A549 (cell line): ENCODE results near the gene BSND. TPM values are rescaled to one million over a fixed set of nuclear protein-coding genes. Genes with fewer than 3 reads are reported as not detected.
"Not testable (repeated sequence)": the region's sequence is repeated elsewhere in the genome, so short reads cannot be mapped to it uniquely, and the experiment has no call there.

Experiments used
- ATAC-seq, 2 experiments: fragments of 200-7000 bp in 1 of 2; fragments of >200 bp in 1 of 2; cut with Nextera tagmentation in 1 of 2; cut with Tn5 transposase in 1 of 2; 3 replicates each; pipeline versions ENCODE4 v1.8.0 to v1.9.1; 2018 to 2020; ENCODE audit warnings: mild to moderate bottlenecking in 1 of 2, moderate library complexity in 1 of 2
- CTCF ChIA-PET: fragments of 300-600 bp; sonication (Branson Sonifier 250); formaldehyde crosslinking; extraction: SDS; loops from one replicate; lab custom pipeline; 2021; ENCODE audit warnings: antibody characterized with exemption, inconsistent platforms; lab: Yijun Ruan, JAX
- POLR2A ChIA-PET: fragments of 350-600 bp; formaldehyde crosslinking; extraction: SDS; loops from one replicate; lab custom pipeline; 2021; ENCODE audit warnings: antibody characterized with exemption, inconsistent platforms; lab: Yijun Ruan, JAX
- DNase-seq, 2 experiments: peaks; one replicate each; pipeline versions ENCODE4 v3.0.0 to v3.0.0-alpha.2; 2011 to 2016; ENCODE audit warnings: low read depth in 1 of 2, low spot score in 1 of 2
- FAIRE-seq: peaks from 2 replicates; lab custom pipeline; 2011; peaks lifted over from hg19 to GRCh38; lab: Jason Lieb, UNC
- H3K27ac ChIP-seq, 2 experiments: fragments of >200 bp; sonication (Bioruptor Twin); formaldehyde crosslinking; 3 replicates each; pipeline ENCODE4 v1.5.1; 2016 to 2017
- H3K4me1 ChIP-seq: fragments of >200 bp; sonication (Bioruptor Twin); formaldehyde crosslinking; 3 replicates; pipeline ENCODE4 v1.6.1; 2016
- H3K4me2 ChIP-seq: fragments of >200 bp; sonication (Bioruptor Twin); formaldehyde crosslinking; 3 replicates; pipeline ENCODE4 v1.6.1; 2016
- H3K4me3 ChIP-seq: fragments of >200 bp; sonication (Bioruptor Twin); formaldehyde crosslinking; 3 replicates; pipeline ENCODE4 v1.5.1; 2016
- H3K9me3 ChIP-seq: fragments of >200 bp; sonication (Bioruptor Twin); formaldehyde crosslinking; 3 replicates; pipeline ENCODE4 v1.6.1; 2016
- EP300 ChIP-seq, 2 experiments: fragments of >200 bp; sonication (Bioruptor Twin); formaldehyde crosslinking; IDR thresholded peaks; 2 replicates in 1 of 2; 3 replicates in 1 of 2; pipeline ENCODE4 v1.6.1; 2016 to 2017
- GATA3 ChIP-seq: IDR thresholded peaks from 2 replicates; pipeline ENCODE4 v1.6.1; 2012; ENCODE audit warnings: borderline replicate concordance
- HOXB13 ChIP-seq: fragments of 250-450 bp; sonication (Bioruptor Pico); IDR thresholded peaks from 2 replicates; pipeline ENCODE4 v1.5.0; 2020; ENCODE audit warnings: low read depth, mild to moderate bottlenecking, moderate library complexity
- NR3C1 ChIP-seq: fragments of >200 bp; sonication (Bioruptor Twin); formaldehyde crosslinking; IDR thresholded peaks from 3 replicates; pipeline ENCODE4 v1.6.1; 2017
- PHF8 ChIP-seq: fragments of 200-600 bp; sonication (generic); IDR thresholded peaks from 2 replicates; pipeline ENCODE4 v1.6.1; 2016; ENCODE audit warnings: low read depth, mild to moderate bottlenecking, antibody characterized with exemption, moderate library complexity, borderline replicate concordance
- RAD21 ChIP-seq, 2 experiments: fragments of >200 bp in 1 of 2; sonication (Bioruptor Twin) in 1 of 2; formaldehyde crosslinking in 1 of 2; IDR thresholded peaks in 1 of 2; conservative IDR thresholded peaks in 1 of 2; 2 replicates in 1 of 2; 3 replicates in 1 of 2; pipeline ENCODE4 v1.6.1; 2012 to 2018; ENCODE audit warnings: inconsistent platforms in 1 of 2
- RCOR1 ChIP-seq: fragments of 150-350 bp; IDR thresholded peaks from 2 replicates; pipeline ENCODE4 v1.6.1; 2014; ENCODE audit warnings: antibody characterized with exemption, low read length, low read depth
- SMC3 ChIP-seq: fragments of >200 bp; sonication (Bioruptor Twin); formaldehyde crosslinking; IDR thresholded peaks from 3 replicates; pipeline ENCODE4 v1.6.1; 2018; ENCODE audit warnings: inconsistent platforms
- ZFP36 ChIP-seq: fragments of 450-650 bp; IDR thresholded peaks from 2 replicates; pipeline ENCODE4 v1.6.1; 2014; ENCODE audit warnings: borderline replicate concordance; ENCODE audit not compliant: partially characterized antibody
- ZNF302 ChIP-seq: fragments of 250-450 bp; sonication (Bioruptor Pico); IDR thresholded peaks from 2 replicates; pipeline ENCODE4 v1.9.0; 2021; ENCODE audit warnings: inconsistent platforms, mild to moderate bottlenecking, moderate library complexity
- WGBS: methylation state at CpG from one replicate; pipeline ENCODE4 v1.1.6; 2017; ENCODE audit errors: missing lambda C conversion rate; 5-methylcytosine and 5-hydroxymethylcytosine counted together
- polyA plus RNA-seq, 4 experiments: library from polyadenylated mRNA; depleted of rRNA in 3 of 4; stranded (reverse); fragments of >200 nt; fragmentation: RNase III in 1 of 4; extraction: RNeasy Plus Mini Kit Qiagen cat#74134 plus additional on column Dnase treatment in 1 of 4; gene quantifications; 2 replicates in 3 of 4; 3 replicates in 1 of 4; pipeline ENCODE4 v1.2.3, GENCODE V29; 2011 to 2017
- TF ChIP-seq, protein P1 (sequence below): fragments of >200 bp; sonication (Bioruptor Twin); formaldehyde crosslinking; IDR thresholded peaks from 3 replicates; pipeline ENCODE4 v1.5.1; 2016

The BSND gene
- polyA plus RNA-seq, 2 of the 4 experiments (the other 2 are of a cell fraction): not detected

- peak overlapping the region; percentile 50 to 81; a peak in 4 of 6 replicates for H3K27ac ChIP-seq
- TF ChIP-seq, protein P1, sequence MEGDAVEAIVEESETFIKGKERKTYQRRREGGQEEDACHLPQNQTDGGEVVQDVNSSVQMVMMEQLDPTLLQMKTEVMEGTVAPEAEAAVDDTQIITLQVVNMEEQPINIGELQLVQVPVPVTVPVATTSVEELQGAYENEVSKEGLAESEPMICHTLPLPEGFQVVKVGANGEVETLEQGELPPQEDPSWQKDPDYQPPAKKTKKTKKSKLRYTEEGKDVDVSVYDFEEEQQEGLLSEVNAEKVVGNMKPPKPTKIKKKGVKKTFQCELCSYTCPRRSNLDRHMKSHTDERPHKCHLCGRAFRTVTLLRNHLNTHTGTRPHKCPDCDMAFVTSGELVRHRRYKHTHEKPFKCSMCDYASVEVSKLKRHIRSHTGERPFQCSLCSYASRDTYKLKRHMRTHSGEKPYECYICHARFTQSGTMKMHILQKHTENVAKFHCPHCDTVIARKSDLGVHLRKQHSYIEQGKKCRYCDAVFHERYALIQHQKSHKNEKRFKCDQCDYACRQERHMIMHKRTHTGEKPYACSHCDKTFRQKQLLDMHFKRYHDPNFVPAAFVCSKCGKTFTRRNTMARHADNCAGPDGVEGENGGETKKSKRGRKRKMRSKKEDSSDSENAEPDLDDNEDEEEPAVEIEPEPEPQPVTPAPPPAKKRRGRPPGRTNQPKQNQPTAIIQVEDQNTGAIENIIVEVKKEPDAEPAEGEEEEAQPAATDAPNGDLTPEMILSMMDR: peak; percentile 79
- TF ChIP-seq NR3C1: no peak
- no peak for TF ChIP-seq GATA3
- TF ChIP-seq ZFP36: peak; percentile 96
- TF ChIP-seq RAD21 (conservative IDR thresholded peaks at IDR 0.05 in 1 of 2, IDR thresholded peaks at IDR 0.05 in 1 of 2): peak; percentile 77
- TF ChIP-seq RCOR1: no peak
- TF ChIP-seq SMC3: peak; percentile 67
- TF ChIP-seq, all 56 proteins: peak for 4
- FAIRE-seq: no peak
- ChIA-PET CTCF (interaction anchor here (0.6 to 3.3 kb wide), 34 partner anchors 8 to 1162 kb away, joined by 3 to 41 read pairs (median 4); no protein-coding TSS in a partner anchor), POLR2A (interaction anchor here (1.1 kb wide), 1 partner anchor 72 kb away, joined by 8 read pairs; no protein-coding TSS in a partner anchor)
- H3K9me3 ChIP-seq: no peaks in the 10 kb centered on the region
- ATAC-seq: peak; percentile 99 to 100
- DNase-seq: peak; percentile 83 to 87
- no peak overlapping the region for H3K4me2 ChIP-seq
- WGBS: 48% methylated on average over 13 of the region's 15 CpGs
- no peaks in the 10 kb centered on the region for H3K4me1 ChIP-seq
- no peak overlapping the region for H3K4me3 ChIP-seq
Measured at GRCh38 chr1:55021942-55022546, 23.3 kb downstream of the BSND start.

DNA sequence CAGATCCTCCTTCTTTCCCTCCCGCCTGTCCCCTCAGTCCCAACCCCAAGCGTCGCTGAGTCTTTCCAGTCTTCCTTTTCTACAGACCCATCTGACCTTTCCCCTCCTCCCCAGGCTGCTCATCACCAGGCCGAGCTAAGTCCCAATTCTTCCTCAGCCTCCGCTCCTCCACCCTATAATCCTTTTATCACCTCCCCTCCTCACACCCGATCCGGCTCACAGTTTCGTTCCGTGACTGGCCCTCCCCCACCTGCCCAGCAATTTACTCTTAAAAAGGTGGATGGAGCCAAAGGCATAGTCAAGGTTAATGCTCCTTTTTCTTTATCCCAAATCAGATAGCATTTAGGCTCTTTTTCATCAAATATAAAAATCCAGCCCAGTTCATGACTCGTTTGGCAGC is 25.4 kb downstream of the BSND start:
- H3K4me3 ChIP-seq, POLR2A ChIA-PET, DNase-seq, H3K4me1 ChIP-seq, CTCF ChIA-PET, H3K4me2 ChIP-seq, H3K27ac ChIP-seq, H3K9me3 ChIP-seq, ATAC-seq, FAIRE-seq: not testable (repeated sequence)
- WGBS: 82% methylated on average over 10 of the region's 10 CpGs

DNA sequence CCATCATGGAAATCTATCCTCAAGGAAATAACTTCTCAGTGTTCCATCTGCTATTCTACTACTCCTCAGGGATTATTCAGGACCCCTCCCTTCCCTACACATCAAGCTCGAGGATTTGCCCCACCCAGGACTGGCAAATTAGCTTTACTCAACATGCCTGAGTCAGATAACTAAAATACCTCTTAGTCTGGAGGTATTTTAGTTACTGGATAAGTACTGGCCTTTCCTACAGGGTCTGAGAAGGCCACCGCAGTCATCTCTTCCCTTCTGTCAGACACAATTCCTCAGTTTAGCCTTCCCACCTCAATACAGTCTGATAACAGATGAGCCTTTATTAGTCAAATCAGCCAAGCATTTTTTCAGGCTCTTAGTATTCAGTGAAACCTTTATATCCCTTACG is 27.9 kb downstream of the BSND start:
- H3K4me1 ChIP-seq, POLR2A ChIA-PET, H3K27ac ChIP-seq, ATAC-seq, CTCF ChIA-PET, DNase-seq, H3K9me3 ChIP-seq, FAIRE-seq, H3K4me2 ChIP-seq, H3K4me3 ChIP-seq: not testable (repeated sequence)
- WGBS: 73% methylated on average over 3 of the region's 3 CpGs

GRCh38 chr1:55031098-55031497 is 32.4 kb downstream of the BSND start:
- ATAC-seq, H3K4me2 ChIP-seq, H3K9me3 ChIP-seq, POLR2A ChIA-PET, FAIRE-seq, DNase-seq, H3K27ac ChIP-seq, H3K4me3 ChIP-seq: not testable (repeated sequence)
- 95% methylated on average over 5 of the region's 5 CpGs for WGBS
- CTCF ChIA-PET: interaction anchor here (1.7 kb wide), 1 partner anchor 9 kb away, joined by 4 read pairs; no protein-coding TSS in a partner anchor
- peaks cover 10% of the 10 kb centered on the region for H3K4me1 ChIP-seq

DNA sequence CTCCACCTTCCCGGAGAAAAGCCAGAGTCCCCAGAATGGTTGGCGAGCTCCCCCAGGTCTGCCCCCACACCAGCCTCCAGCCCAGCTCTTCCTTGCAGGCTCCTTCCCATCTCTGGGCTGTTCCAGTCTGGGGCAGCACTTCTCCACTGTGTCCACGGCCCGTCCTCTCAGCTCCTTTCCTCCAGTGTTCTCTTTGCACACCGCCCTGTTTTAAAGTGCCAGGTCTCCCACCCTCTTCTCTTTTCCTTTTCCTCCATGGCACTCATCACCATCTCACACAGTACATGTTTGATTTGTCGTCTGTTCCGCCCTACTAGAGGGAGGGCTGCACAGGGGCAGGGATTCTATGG is 34.5 kb downstream of the BSND start:
- Histone ChIP-seq H3K4me3 (no peak overlapping the region), H3K4me1 (peaks cover 11% of the 10 kb centered on the region), H3K9me3 (no peaks in the 10 kb centered on the region), H3K4me2 (no peak overlapping the region), H3K27ac (no peak overlapping the region)
- 78% methylated on average over 7 of the region's 7 CpGs for WGBS
- DNase-seq (no peak), FAIRE-seq (no peak)
- ChIA-PET POLR2A (no interaction called here), CTCF (interaction anchor here (1.0 to 4.3 kb wide), 3 partner anchors 11 to 83 kb away, joined by 3 to 25 read pairs (median 4); no protein-coding TSS in a partner anchor)
- TF ChIP-seq EP300 (IDR thresholded peaks at IDR 0.05): no peak
- no peak for TF ChIP-seq PHF8
- no peak for TF ChIP-seq ZNF302
- TF ChIP-seq HOXB13 (CRISPR knock-in tag): no peak
- TF ChIP-seq, all 56 proteins: peak for 0
- ATAC-seq: no peak
